Renal cortex interstitium (tissue), 11 donors: ENCODE measurements around the gene SLC5A11. TPM values are rescaled to one million over a fixed set of nuclear protein-coding genes. Genes with fewer than 3 reads are reported as not detected.
"Not testable (repeated sequence)": the region's sequence is repeated elsewhere in the genome, so short reads cannot be mapped to it uniquely, and the experiment has no call there.

ENCODE experiments used
- DNase-seq, 11 donors: peaks; one replicate each; pipeline ENCODE4 v3.0.0-alpha.2; 2013; ENCODE audit warnings: low read depth in 9 of 11, low spot score in 4 of 11; ENCODE audit errors: extremely low read depth in 1 of 11
- polyA plus RNA-seq, 3 donors: library from polyadenylated mRNA; unstranded; fragments of 120-200 nt; gene quantifications; one replicate each; pipeline ENCODE4 v1.2.1, GENCODE V29; 2013; ENCODE audit not compliant: insufficient read length in 3 of 3

Gene SLC5A11
- polyA plus RNA-seq, 3 donors: 4.8 to 6.6 (median 5.1) TPM

DNA sequence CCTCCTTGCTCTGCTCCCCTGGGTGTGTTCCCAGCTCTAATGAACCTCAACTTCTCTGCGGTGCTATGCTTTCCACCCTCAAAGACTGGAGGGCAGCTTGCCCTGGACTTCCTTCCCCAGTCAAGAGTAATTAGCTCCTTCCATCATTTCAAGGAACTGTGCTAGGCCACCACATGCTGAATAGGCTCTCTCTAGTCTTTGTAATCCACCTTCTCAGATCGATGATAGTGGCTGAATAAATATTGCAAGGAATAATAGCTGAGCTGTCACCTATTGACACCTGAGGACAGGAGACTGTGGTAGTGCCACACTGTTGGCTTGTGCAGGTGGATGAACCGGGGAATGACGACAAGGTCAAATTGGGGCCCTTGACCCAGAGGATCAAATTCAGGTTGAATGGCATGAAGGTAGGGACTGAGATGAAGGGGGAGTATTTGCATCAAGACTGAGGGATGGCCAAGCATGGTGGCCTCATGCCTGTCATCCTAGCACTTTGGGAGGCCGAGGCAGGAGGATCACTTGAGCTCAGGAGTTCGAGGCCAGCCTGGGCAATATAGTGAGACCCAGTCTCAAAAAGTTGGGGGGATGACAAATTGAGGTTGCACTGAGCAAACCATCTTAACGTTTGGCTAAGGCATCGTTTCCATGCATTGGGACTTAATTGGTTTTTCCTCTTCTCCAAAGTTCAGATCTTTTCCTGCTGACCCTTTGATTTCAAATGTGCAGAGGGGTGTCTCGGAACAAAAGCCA, 18.8 kb upstream of the SLC5A11 start:
- DNase-seq: no peak

DNA sequence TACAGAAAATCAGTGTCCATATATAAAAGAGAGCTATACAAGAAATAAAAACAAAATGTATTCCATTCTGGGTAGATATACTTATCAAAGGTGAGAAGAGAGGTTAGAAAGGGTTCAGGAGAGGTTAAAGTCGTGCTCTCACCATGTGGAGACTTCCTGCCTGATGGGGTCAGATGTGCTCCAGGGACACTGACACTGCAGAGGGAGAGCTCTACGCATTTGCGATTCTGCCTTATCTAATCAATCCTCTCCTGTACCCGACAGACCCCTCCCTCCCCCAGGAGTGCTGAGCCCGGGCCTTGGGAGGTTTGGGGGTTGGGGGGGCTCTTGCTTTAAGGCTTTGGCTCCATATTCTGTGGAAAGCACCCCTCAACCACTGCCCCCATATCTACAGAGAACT, 16.6 kb upstream of the SLC5A11 start:
- no peak for DNase-seq

DNA sequence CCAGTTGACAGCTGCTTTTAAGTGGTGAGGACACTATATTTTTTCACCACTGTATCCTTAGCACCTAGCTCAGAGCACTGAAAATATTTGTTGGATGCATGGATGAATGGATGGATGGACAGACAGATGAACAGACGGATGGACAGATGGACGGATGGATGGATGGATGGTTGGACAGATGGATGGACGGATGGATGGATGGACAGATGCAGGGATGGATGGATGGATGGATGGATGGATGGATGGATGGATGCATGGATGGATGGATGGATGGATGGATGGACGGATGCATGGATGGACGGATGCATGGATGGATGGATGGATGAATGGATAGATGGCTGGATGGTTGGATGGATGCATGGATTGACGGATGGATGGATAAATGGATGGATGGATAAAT, 12.4 kb upstream of the SLC5A11 start:
- DNase-seq: no peak

DNA sequence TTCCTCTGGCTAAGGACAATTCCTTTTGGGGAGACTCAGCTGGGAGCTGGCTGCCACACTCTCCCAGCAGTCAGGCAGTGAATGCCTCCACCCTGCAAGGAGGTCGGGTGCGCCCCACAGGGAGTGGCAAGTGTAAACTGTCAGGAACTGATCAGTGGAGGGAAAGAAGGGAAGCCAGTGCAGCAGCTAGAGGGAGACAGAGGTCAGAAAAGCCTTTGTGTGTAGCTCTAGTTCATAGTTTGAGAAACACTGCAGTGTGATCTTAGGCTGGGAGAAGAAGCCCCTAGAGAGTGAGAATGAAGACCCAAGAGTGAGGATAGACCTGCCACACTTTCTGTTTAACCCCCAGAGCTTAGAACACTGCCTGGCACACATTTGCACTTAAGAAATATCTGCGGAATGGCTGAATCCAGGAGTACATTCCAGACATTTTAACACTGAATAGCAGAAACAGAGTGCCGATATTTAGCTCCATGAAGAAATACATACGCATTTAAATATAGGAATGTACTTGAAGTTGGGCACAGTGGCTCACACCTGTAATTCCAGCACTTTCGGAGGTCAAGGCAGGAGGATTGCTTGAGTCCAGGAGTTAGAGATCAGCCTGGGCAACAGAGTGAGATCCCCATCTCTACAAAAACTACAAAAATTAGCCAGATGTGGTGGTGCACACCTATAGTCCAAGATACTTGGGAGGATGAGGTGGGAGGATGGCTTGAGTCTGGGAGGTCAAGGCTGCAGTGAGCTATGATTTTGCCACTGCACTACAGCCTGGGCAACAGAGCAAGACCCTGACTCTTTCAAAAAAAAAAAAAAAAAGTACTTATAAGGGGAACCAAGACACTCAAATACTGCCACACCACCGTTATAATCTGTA, 11.1 kb upstream of the SLC5A11 start:
- no peak for DNase-seq

DNA sequence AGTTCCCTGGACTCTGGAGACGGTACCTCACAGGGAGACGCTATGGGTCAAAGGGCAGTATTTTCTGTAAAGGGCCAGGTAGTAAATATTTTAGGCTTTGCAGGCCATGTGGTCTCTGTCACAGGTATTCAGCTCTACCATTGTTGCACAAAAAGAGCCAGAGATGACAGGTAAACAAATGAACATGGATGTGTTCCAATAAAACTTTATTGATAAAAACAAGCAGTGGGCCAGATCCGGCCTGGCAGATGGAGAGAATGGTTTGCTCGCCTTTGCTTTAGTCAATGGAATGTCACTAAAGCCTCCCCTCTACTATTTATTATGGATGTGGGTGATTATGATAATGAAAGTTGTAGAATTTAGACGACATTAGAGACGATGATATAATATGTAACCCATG, 8.9 kb upstream of the SLC5A11 start:
- DNase-seq: no peak

DNA sequence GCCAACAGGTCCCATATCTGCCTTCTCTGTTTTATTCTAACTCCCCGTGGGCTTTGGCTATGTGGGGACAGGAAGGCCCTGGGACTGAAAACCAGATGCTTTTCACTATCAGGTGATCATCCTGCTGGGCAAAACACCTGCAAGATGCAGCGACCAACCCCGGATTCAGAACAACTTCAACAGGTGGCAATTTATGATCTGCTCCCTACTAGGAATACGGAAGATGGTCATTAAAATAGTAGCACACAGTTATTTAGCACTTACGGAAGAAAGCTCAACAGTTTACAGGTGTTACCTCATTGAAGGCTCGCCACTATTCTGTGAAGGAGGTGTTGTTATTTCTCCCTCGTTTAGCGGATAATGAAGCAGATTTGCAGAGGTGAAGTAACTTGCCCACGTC, 7.8 kb upstream of the SLC5A11 start:
- no peak for DNase-seq

DNA sequence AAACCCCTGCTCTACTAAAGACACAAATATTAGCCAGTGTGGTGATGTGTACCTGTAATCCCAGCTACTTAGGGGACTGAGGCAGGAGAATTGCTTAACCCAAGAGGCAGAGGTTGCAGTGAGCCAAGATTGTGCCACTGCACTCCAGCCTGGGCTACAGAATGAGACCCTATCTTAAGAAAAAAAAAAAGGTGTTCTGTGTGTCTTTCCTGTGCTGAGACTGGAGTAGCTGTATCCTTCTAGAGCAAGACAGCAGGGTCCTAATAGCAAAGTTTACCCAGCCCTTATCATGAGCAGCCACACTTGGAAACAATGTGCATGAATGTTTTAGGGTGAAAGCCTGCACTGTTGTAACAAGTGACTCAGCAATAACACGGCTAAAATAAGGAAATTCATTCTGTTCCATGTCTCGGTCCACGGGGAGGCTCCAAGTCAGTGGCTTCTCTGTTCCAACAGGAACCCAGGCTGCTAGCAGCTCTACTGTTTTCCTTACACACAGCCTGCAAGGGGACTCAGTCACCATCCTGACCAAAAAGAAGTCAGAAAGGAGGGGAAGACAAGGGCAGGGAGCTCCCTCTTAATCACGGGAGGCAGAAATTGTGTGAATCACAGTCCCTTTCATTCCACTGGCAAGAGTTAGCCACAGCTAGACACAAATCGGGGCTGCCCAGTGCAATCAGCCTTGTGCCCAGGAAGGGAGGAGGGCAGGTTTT, 7.1 kb upstream of the SLC5A11 start:
- DNase-seq: no peak

DNA sequence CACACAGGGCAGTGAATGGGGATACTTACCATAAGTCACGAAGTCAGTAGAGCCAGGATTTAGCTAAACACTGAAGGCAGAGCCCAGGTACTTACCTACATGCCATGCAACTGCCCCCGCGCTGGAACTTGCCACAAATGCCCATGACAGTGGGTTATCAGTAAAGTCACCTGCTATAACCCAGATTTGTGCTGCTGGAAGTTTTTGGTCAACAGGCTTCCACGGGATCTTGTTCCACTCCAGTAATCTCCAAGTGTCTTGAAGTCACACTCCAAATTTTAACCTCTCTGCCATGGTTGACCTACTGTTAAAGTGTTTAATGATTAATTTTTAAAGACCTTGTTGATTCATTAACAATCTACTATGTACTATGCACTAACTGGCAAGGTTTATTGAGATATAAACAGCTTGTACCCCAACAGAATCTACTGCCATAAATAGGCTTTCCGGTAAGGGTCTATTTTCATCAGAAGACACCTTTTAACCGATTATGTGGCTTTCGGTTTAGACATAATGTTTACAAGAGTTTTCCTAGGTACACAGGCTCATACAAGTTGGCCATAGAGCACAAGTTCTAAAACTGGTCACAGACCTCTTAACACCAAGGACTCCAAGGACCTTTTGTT, 6.3 kb upstream of the SLC5A11 start:
- DNase-seq: peak in 1 of 11 donors; percentile 29

DNA sequence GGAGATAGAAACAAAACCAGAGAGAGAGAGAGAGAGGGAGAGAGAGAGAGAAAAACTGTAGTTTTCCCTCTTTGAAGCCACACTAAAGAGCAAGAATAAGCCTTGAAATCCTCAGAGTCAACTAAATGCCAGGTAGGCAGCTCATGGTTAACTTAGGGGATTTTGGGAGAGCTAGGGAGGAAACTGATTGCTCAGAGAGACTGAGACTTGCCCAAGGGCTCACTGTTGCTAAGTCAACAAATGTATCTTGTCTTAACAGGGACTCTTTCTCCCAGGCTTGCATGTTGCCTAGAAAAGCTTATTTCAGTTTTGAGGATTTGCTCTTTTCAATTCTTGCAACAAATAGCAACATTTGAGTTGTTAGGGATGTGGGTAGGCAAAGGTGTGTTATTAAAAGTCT, 4.5 kb upstream of the SLC5A11 start:
- DNase-seq: no peak

DNA sequence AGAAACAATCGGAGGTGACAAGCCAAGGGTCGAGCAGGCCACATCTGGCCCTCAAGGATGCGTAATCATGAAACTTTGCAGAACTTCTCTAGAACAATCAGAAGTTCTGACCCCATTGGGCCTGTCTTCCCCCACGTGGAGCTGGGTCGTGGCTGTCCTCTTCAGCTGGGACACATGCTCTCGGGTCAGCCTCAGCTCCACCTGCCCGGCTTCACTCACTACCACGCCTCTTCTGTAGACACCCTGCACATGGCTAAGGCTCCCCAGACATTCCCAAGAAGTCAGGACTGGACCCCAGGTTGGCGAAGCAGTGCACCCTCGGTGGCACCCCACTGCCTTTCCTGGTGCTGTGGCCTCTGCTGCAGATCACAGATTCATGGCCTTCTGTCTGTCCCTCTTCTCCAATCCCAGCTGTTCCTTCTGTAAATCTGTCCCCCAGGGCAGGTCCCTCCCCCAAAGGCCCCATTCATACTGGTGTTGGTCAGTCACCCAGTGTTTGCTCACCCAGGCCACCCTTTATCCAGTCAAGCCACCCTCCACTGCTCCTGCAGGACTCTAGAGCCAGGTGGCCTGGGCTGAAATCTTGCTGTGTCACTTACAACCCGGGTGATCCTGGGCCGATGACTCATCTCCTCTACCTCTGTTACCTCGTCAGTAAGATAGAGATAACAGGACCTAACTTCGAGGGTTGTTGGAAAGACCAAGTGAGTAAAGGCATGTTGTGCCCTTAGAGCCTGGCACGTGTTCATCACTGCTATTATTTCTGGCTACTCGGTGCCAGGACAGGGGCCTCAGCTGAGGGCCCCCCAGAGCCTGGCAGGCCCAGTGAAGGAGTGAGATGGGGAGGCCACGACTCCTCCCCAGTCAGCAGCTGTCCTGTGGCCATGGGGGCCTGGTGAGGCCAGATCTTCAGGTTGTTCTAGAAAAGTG, 1.4 kb upstream of the SLC5A11 start:
- no peak for DNase-seq

DNA sequence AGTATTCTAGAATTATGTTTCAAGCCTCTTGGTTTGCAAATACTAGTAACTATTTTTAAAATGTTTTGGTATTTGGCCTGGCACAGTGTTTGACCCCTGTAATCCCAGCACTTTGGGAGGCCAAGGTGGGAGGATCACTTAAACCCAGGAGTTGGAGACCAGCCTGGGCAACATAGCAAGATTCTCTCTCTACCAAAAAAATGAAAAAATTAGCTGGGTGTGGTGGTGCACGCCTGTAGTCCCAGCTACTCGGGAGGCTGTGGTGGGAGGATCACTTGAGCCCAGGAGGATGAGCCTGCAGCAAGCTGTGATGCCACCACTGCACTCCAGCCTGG, 765 bp upstream of the SLC5A11 start:
- DNase-seq: not testable (repeated sequence)

DNA sequence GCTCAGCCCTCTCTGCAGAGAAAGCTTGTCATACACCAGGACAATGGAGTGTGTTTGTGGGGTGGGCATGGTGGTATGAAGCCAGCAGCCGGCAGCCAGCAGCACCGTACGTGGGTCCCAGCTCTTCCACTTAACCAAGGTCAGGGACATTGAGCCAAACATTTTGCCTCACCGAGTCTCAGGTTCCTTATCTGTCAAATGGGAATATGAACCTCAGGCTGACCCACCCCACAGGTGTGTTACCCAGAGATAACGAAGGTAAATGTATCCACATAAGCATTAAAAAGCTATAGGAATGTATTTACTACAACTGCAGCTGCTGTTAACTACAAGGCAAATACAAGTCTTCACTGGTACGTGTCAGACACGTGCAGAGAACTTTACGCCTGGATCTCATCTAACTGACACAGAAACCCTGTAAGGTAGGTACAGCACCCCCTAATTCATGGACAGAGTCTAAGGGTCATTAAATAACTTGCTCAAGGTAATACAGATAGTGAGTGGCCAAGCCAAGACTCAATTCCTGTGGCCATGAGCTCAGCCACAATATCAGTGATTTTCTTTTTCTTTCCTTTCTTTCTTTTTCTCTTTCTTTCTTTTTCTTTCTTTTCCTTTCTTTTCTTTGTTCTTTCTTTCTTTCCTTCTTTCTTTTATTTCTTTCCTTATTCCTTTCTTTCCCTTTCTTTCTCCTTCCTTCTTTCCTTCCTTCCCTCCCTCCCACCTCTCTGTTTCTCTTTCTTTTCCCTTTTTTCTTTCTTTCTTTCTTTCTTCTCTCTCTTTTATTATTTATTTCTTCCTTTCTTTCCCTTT, 990 bp downstream of the SLC5A11 start:
- no peak for DNase-seq

DNA sequence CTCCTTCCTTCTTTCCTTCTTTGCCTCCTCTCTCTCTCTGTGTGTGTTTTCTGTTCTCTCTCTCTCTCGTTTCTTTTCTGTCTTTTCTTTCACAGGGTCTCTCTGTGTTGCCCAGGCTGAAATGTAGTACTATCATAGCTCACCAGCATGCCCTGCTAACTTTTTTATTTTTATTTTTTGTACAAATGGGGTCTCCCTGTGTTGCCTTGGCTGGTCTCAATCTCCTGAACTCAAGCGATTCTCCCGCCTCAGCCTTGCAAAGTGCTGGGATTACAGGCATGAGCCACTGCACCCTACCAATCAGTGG, 1.5 kb downstream of the SLC5A11 start:
- DNase-seq: no peak

DNA sequence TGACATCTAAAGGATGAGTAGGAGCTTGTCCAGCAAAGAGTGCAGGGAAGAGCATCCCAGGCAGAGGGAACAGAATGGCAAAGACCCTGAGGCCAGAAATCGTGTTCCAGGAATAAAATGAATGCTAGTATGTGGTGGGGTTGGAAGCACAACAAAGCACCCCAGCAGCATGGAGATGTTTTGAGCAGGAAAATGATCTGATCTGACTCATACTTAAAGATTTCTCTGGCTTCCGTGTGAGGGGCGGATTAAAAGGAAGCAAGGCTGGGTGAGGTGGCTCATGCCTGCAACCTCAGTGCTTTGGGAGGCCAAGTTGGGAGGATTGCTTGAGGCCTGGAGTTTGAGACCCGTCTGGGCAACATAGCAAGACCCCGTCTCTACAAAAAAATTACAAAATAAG, 2.3 kb downstream of the SLC5A11 start:
- no peak for DNase-seq

DNA sequence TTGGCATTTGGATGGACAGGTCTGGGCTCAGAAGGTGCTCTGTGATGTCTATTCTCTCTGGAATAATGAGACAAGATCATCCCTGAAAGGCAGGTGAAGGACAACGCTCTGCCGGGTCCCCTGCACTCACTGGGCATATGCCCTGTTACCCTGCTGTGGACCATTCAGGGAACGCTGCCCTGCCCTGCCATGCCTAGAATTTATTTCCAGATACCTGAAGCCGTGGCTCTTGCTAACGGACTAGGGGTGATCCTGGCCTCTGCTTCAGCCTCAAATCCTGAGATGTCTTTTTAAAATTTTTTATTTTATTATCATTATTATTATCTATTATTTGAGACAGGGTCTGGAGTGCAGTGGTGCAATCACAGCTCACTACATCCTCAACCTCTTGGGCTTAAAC, 3.9 kb downstream of the SLC5A11 start:
- no peak for DNase-seq

DNA sequence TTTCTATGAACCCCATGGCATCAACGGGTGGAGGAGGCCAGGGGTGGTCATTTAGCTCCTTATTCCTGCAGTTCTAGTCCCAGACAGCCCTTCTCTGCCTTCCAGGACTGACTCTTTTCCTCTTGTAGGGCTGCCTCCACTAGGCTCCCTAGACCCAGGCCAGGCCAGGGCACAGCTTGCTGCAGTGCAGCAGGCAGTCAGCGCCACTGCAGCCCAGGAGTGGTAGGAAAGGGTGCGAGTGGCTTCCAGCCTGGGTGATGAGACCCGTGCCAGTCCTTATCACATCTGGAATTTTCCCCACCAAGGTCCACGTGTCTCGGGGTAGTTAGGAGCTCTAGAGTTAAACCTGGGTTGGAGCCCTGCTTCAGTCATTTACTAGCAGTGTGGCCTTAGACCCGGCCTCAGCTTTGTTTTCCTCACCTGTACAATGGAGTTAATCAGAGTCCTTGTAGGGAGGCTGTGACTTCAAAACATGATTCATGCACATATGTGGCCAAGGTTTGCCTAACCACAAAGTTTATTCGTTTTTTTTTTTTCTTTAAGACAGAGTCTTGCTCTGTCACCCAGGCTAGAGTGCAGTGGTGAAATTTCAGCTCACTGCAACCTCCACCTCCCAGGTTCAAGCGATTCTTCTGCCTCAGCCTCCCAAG, 4.7 kb downstream of the SLC5A11 start:
- DNase-seq: no peak

DNA sequence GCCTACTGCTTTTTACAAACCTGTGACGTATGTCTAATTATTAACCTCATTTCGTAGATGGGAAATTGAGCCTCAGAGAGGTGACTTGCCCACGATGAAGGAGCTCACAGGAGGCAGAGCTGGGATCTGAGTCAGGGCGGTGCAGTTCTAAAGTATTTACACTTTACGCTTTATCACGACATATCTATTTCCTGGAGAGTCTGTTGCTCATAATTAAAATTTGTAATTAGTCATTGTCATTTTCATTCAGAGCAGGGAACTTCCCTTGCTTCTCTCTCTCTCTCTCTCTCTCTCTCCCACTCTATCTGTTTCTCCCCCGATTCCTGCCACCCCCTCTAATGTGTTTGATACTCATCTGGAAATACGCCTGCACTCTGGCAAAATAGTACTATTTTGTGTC, 5.9 kb downstream of the SLC5A11 start:
- no peak for DNase-seq
